OCI-LY3 (cell line): Measurements from ENCODE around the gene MXD1.

ENCODE experiments used
- CTCF ChIP-seq: fragments of 200-600, 300-600 bp; sonication (generic); IDR thresholded peaks from 2 replicates; pipeline ENCODE4 v1.5.1; 2014; ENCODE audit warnings: antibody characterized with exemption, low read length, low read depth
- EZH2phosphoT487 ChIP-seq: fragments of 200-600 bp; shearing (Covaris generic); IDR thresholded peaks from 2 replicates; pipeline ENCODE4 v1.6.1; 2018; ENCODE audit warnings: antibody characterized with exemption, mixed run types, low read depth

- no peak for TF ChIP-seq CTCF
- no peak for TF ChIP-seq EZH2phosphoT487
Observed at GRCh38 chr2:69973335-69973735, 58.4 kb downstream of the MXD1 start.
